ENCODE results near the gene RAPGEF2.

- TF ChIP-seq YY1 (IDR thresholded peaks at IDR 0.05; ENCODE audit: insufficient read depth, insufficient read length) (no peak), ZNF274 (IDR thresholded peaks at IDR 0.05; ENCODE audit: low read depth, low read length) (no peak), SUZ12 (IDR thresholded peaks at IDR 0.05; ENCODE audit: extremely low read depth, insufficient read depth, insufficient read length) (no peak)
Measured at GRCh38 chr4:159108124-159108523, 5.2 kb downstream of the RAPGEF2 start.
